ENCODE data around the gene ARMC2.

ARMC2 gene

GRCh38 chr6:108998485-108998884 is 150.3 kb downstream of the ARMC2 start:
- no peak for DNase-seq

GRCh38 chr6:108999428-108999827 is 151.2 kb downstream of the ARMC2 start:
- no peak for DNase-seq

- no peak for DNase-seq
Measured at GRCh38 chr6:109000289-109000688, 152.1 kb downstream of the ARMC2 start.

- no peak for DNase-seq
Measured at GRCh38 chr6:109001291-109001894, 153.2 kb downstream of the ARMC2 start.

- DNase-seq = no peak
Measured at GRCh38 chr6:109002051-109002697, 154.0 kb downstream of the ARMC2 start.

DNA sequence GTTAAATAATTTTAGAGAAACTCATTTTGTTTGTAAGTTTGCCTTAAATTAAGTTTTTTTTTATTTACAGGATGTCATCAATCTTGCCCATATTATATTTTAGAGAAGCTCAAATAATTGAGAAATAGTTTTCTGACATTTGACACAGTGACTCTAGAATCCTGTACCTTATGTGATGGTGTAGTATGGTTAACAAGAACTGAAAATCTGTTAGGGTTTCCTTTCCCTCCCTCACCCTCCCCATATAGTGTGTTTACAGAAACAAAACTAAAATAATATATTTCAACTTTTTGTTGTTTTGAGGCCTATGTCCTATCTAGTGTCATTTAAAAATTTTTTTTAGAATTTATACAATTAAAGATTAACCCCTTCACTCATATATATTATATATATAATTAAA is 154.7 kb downstream of the ARMC2 start:
- no peak for DNase-seq

DNA sequence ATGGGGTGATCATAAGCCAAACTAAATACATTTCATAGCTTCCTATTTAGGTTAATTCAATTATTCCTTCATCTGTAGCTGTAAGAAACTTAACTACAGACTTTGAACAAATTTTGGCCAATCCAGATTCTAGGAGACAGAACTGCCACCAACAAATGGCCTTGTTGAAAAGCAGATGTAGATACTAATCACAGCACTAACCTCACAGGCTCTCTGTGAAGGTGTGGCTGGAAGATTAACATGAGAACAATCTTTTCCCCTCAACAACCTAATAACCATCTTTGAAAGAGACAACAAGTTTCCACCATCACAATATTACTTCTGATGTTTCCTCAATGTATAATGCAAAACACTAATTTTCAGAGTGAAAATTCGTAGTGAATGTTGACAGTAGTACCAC is 158.6 kb downstream of the ARMC2 start:
- no peak for DNase-seq

- no peak for DNase-seq
Measured at GRCh38 chr6:109007521-109007920, 159.3 kb downstream of the ARMC2 start.

DNA sequence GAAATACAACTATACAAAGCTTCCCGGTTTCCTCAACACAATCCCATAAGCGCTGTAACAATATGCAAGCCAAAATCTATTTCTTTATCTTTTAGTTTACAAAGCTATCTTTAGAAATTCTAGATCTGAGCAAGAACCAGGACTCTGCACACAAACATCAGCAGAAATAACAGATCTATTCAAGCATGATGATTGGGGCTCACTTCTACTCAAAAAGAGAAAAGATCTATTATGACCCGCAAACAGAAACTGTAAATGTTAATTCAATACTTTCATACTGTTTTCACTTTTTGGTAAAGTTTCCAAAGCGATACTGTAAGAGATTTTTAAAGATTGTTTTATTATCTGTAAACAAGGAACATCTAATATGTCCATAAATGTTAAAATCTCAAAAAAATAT is 159.8 kb downstream of the ARMC2 start:
- DNase-seq = no peak

- no peak for DNase-seq
Measured at GRCh38 chr6:109008537-109009235, 160.5 kb downstream of the ARMC2 start.

GRCh38 chr6:109009236-109009961 is 161.2 kb downstream of the ARMC2 start:
- peak; percentile 86 for DNase-seq

DNA sequence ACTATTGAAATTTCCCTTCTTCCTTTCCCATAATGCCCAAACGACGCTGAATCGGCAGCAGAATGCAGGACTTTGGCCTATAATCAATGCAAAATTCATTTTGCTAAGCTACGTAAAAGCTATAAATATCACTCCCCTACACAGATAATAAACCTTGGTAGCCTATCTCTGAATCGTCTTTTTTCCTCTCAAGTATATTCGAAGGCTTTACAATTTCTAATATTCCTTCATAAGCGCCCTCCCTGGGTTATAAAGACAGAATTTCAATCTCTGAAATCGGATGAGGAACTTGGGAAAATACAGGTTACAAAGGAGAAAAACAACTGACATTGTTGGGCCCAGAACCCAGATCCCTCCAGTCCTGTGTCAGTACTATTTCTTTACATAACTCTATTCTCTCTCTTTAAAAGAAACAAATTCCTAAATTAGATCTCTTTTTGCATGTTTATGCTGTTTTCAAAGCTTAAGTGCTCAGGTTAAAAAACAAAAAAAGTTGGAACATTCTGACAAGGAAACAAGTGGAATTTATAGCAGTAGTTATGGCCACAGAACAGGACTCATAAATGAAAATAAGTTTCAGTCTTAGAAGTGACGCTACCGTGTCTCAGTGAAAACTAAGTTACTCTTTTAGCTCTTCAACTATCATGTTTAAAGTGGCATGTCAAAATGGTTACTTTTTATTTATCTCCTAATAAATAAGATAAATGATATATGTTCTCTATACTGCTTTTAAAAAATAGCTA is 161.9 kb downstream of the ARMC2 start:
- DNase-seq = no peak

DNA sequence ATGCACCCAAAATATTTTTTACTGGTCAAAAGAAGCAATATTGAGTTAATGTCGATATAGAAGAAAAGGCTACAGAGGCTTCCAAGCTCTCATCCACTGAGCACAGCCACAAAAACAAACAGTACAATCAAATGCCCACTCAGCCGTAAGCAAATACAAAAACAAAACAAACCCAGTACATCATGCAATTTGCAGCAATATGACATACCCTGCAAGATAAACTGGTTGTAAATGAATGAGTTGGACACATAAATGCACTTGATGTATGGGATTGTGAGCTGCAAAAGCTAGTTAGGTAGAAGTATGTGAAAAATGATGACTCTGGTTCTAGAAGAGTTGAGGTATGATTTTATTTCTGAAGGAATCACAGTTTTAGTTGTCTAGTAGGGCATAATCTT is 162.5 kb downstream of the ARMC2 start:
- no peak for DNase-seq

DNA sequence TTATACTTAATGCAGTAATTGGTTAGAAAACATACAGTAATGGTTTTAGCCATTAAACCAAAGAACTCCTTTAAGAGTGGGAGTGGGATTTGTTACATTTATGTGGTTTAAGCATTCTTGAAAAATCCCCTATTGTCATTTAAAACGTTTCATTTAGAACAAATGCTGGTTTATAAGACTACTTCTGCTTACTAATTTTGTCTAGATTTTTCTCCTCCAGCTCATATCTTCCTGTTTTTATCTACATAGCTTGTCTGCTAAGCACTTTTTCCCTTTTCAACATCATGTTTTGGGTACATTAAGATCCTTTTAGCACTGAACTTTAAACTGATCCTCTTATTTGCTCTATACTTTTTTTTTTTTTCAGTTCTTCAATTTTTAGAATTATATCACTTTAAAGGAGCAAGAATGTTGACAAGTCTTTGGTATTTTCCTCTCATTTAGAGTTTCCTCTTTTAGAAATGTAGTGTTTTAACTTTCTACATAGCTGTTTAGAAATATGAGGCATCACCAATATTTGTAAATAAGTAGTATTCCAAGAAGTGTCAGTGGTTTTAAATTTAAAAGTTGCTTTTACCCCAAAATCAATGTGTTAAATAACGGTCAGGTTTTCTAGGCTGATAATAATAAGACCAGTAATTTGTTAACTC is 165.6 kb downstream of the ARMC2 start:
- no peak for DNase-seq

DNA sequence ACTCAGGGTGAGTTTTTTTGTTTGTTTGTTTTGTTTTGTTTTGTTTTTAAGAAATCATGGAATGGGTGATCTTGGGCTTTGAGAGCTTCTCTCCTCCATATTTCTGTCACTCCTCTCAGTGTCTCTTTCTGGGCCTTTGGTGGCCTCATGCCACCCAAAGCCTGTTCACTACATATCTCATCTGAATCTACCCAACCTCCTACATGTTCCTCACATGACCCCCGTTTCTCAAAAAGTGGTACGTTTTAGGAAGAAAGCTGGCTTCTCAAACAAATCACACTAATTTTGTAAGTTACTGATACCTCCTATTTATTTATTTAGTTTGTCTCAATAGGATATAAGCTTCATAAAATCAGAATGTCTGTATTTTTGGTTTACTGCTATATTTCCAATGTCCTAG is 166.4 kb downstream of the ARMC2 start:
- no peak for DNase-seq

GRCh38 chr6:109015176-109015575 is 167.0 kb downstream of the ARMC2 start:
- DNase-seq = no peak

- no peak for DNase-seq
Measured at GRCh38 chr6:109019911-109020310, 171.7 kb downstream of the ARMC2 start.

DNA sequence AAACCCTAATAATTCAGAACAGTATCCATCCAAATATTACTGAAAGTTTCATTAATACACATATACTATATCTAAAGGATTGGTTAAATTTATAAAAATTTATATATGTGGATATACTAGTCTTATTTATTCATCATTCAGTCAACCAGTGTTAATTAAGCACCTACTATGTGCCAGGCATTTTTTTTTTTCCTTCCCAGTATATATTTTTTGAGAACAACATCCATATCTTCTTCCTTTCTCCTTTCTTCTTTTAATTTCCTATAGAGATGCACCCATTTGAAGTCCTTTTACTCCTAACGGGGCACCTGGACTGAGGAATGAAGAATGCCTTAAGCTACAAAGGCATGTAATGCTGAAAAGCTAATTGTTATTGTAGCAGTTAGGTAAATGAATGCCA is 173.6 kb downstream of the ARMC2 start:
- no peak for DNase-seq

GRCh38 chr6:109023356-109023925 is 175.2 kb downstream of the ARMC2 start:
- no peak for DNase-seq

All from stimulated activated naive CD4-positive, alpha-beta T cell treated with Interleukin-2 at 50 U/mL for 16 hours (primary cell).